ENCODE data around the gene SEMA5A. TPM values are rescaled to one million over a fixed set of nuclear protein-coding genes. Genes with fewer than 3 reads are reported as not detected.

SEMA5A gene
- polyA plus RNA-seq, 1 of the 3 experiments (the other 2 are of a cell fraction) = 0.58 TPM

- ChIA-PET POLR2A (no interaction called here), CTCF (no interaction called here)
- H3K9me3 ChIP-seq = no peaks in the 10 kb centered on the region
- H3K4me3 ChIP-seq (ENCODE audit: low read depth in 2 of 2, low read length in 1 of 2) = no peak overlapping the region
- peaks cover 0 to 3% of the 10 kb centered on the region in 2 experiments for H3K36me3 ChIP-seq (replicated peaks in 1 of 2; ENCODE audit: control insufficient read depth in 1 of 2, insufficient read depth in 2 of 2, low read length in 1 of 2)
- no peaks in the 10 kb centered on the region for H3K27me3 ChIP-seq (ENCODE audit: insufficient read depth)
- no peak overlapping the region for H3K4me2 ChIP-seq
- H3K9ac ChIP-seq = no peak overlapping the region
- no peaks in the 10 kb centered on the region for H3F3A ChIP-seq (replicated peaks; ENCODE audit: insufficient read depth)
- no peak for DNase-seq
- no peaks in the 10 kb centered on the region for H3K4me1 ChIP-seq (ENCODE audit: control insufficient read depth in 1 of 2, insufficient read depth in 2 of 2, low read depth in 1 of 2, low read length in 1 of 2)
- no peaks in the 10 kb centered on the region for H3K9me2 ChIP-seq
- no peak overlapping the region for H3K27ac ChIP-seq (ENCODE audit: low read depth in 2 of 2, low read length in 1 of 2)
- WGBS (ENCODE audit: low lambda C conversion rate) = 14% methylated on average over 1 of the region's 1 CpG
- no peaks in the 10 kb centered on the region for H3K79me2 ChIP-seq (ENCODE audit: insufficient read depth)
- TF ChIP-seq CHD2 (IDR thresholded peaks at IDR 0.05; ENCODE audit: low read length, partially characterized antibody) (no peak), RCOR1 (IDR thresholded peaks at IDR 0.05; ENCODE audit: low read length) (no peak), RXRA (IDR thresholded peaks at IDR 0.05; ENCODE audit: borderline replicate concordance, low read depth) (no peak), TCF12 (IDR thresholded peaks at IDR 0.05) (no peak), TEAD4 (IDR thresholded peaks at IDR 0.05; ENCODE audit: borderline replicate concordance, insufficient read depth) (no peak), NFIC (IDR thresholded peaks at IDR 0.05; ENCODE audit: borderline replicate concordance) (no peak), YY1 (IDR thresholded peaks at IDR 0.05; ENCODE audit: low read depth) (no peak), POLR2AphosphoS5 (IDR thresholded peaks at IDR 0.05; ENCODE audit: low read depth, low read length) (no peak), PBX3 (IDR thresholded peaks at IDR 0.05) (no peak)
- no peak overlapping the region for H2AFZ ChIP-seq (ENCODE audit: low read depth)
- H4K20me1 ChIP-seq (ENCODE audit: insufficient read depth) = no peaks in the 10 kb centered on the region
Measured at GRCh38 chr5:9115093-9115492, 430.8 kb downstream of the SEMA5A start.

GRCh38 chr5:9112520-9113291 is 433.2 kb downstream of the SEMA5A start:
- ChIA-PET POLR2A (no interaction called here), CTCF (no interaction called here)
- peaks cover under 1 to 3% of the 10 kb centered on the region in 2 experiments for H3K36me3 ChIP-seq (replicated peaks in 1 of 2; ENCODE audit: control insufficient read depth in 1 of 2, insufficient read depth in 2 of 2, low read length in 1 of 2)
- no peaks in the 10 kb centered on the region for H3K79me2 ChIP-seq (ENCODE audit: insufficient read depth)
- DNase-seq = no peak
- no peak overlapping the region for H2AFZ ChIP-seq (ENCODE audit: low read depth)
- H3K9me3 ChIP-seq = no peaks in the 10 kb centered on the region
- no peak overlapping the region for H3K9ac ChIP-seq
- H3K4me2 ChIP-seq = no peak overlapping the region
- no peak for TF ChIP-seq MEF2A (IDR thresholded peaks at IDR 0.05; ENCODE audit: borderline replicate concordance, low read depth)
- no peak for TF ChIP-seq PBX3 (IDR thresholded peaks at IDR 0.05)
- no peak for TF ChIP-seq RAD21 (IDR thresholded peaks at IDR 0.05; ENCODE audit: low read length)
- TF ChIP-seq FOXM1 (IDR thresholded peaks at IDR 0.05; ENCODE audit: low read depth) = no peak
- no peak for TF ChIP-seq RCOR1 (IDR thresholded peaks at IDR 0.05; ENCODE audit: low read length)
- TF ChIP-seq JUND (IDR thresholded peaks at IDR 0.05) = no peak
- TF ChIP-seq USF2 (IDR thresholded peaks at IDR 0.05; ENCODE audit: borderline replicate concordance, low read depth, low read length) = no peak
- no peak for TF ChIP-seq TEAD4 (IDR thresholded peaks at IDR 0.05; ENCODE audit: borderline replicate concordance, insufficient read depth)
- TF ChIP-seq RFX5 (IDR thresholded peaks at IDR 0.05; ENCODE audit: low read length) = no peak
- no peak for TF ChIP-seq CTCF (IDR thresholded peaks at IDR 0.05)
- no peak for TF ChIP-seq TCF12 (IDR thresholded peaks at IDR 0.05)
- no peak for TF ChIP-seq FOXJ3 (CRISPR knock-in tag; IDR thresholded peaks at IDR 0.05)
- 49% methylated on average over 4 of the region's 4 CpGs for WGBS (ENCODE audit: low lambda C conversion rate)
- no peaks in the 10 kb centered on the region for H3F3A ChIP-seq (replicated peaks; ENCODE audit: insufficient read depth)
- no peak overlapping the region for H3K27ac ChIP-seq (ENCODE audit: low read depth in 2 of 2, low read length in 1 of 2)
- no peak overlapping the region for H3K4me3 ChIP-seq (ENCODE audit: low read depth in 2 of 2, low read length in 1 of 2)
- H3K9me2 ChIP-seq = no peaks in the 10 kb centered on the region
- no peaks in the 10 kb centered on the region for H3K4me1 ChIP-seq (ENCODE audit: control insufficient read depth in 1 of 2, insufficient read depth in 2 of 2, low read depth in 1 of 2, low read length in 1 of 2)
- no peaks in the 10 kb centered on the region for H3K27me3 ChIP-seq (ENCODE audit: insufficient read depth)
- no peaks in the 10 kb centered on the region for H4K20me1 ChIP-seq (ENCODE audit: insufficient read depth)
